NCI-H345 treated with DMSO at 0.1 percent for 48 hours (cell line): ENCODE measurements around the gene TBL1Y.
"Not testable (repeated sequence)": the region's sequence is repeated elsewhere in the genome, so short reads cannot be mapped to it uniquely, and the experiment has no call there.

Experiments used
- DNase-seq: peaks from one replicate; lab custom pipeline; 2025; ENCODE audit not compliant: unreplicated experiment; lab: John Stamatoyannopoulos, UW

Gene TBL1Y

DNA sequence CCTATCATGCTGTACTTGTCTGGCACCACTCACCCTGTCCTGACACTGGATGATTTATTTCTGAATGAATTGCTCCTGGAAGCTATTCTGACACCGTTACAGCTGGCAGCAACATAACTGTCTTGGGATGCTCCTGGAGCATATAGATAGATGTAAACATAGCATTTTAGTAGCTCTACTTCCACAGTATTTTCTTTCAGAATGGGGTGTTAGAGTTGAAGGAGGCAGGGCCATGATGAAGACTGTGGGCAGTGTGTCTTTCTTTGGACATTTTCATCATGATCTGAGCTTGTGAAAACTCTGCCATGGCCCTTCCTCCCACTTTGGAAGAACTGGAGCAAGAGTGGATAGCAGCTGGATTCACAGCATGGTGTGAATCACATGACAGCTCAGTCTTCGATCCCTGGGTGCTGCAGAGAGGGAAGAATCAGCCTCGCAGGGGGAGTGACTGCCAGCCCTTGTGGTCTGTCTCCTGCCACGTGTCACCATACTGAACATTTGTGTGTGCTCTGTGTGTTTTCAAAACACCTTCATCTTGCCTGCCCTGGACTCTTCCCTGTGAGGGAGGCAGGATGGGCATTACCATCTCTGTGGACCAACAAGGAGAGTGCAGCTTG, 61.9 kb downstream of the TBL1Y start:
- no peak for DNase-seq

DNA sequence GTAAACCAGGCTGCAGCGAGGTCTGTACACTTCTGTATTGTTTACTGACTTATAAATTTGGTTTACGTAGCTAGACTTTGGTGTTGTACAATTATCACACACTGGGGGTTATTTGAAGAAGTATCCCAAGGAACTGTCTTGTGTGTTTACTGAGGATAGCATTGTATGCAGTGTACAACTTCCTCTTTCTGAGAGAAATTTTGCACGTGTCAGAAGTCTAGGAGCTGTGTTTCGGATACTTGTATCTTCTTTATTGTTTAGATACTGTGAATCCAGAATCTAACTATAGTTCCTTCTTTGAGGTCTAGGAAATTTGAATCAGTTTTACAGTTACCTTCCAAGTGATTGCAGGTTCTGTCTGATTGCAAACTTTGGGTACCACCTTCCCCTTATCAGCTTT, 64.5 kb downstream of the TBL1Y start:
- no peak for DNase-seq

- no peak for DNase-seq
These were observed 67.3 kb downstream of the TBL1Y start for GRCh38 chrY:6977783-6978182.

DNA sequence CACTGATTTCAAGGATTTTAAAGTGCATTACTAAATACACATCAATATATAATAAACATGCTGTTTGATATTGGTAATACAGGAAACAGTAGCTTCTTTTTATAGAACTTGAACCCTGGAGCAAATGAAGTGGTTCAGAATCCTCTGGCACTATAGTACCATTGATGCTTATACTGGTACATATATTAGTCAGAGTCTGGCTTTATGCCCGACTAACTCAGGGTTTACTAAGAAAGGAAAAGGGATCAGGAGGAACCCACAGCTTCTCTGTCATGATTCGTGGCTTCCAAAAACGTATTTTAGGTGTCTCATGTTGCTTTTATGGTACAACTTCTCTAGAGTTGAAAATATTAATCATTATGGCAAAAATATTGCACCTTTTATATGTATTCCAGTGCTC, 72.7 kb downstream of the TBL1Y start:
- no peak for DNase-seq

DNA sequence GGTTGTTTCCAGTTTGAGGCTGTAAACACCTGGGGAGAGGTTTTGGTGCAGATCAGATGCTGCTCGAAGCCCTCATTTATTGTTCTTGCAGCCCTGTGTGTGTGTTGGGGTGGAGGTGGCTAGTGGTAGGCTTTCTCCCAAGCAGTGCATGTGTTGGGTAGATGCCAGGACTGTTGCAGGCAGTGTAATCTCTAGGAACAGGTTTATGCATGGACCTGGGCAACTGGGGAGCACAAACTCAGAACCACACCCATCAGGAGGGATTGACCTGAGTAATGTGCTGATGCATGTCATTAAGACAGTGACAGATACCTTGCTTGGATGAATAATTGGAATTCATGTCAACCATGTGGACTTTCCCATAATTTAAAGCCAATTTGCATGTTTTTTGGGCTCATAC, 77.3 kb downstream of the TBL1Y start:
- no peak for DNase-seq

DNA sequence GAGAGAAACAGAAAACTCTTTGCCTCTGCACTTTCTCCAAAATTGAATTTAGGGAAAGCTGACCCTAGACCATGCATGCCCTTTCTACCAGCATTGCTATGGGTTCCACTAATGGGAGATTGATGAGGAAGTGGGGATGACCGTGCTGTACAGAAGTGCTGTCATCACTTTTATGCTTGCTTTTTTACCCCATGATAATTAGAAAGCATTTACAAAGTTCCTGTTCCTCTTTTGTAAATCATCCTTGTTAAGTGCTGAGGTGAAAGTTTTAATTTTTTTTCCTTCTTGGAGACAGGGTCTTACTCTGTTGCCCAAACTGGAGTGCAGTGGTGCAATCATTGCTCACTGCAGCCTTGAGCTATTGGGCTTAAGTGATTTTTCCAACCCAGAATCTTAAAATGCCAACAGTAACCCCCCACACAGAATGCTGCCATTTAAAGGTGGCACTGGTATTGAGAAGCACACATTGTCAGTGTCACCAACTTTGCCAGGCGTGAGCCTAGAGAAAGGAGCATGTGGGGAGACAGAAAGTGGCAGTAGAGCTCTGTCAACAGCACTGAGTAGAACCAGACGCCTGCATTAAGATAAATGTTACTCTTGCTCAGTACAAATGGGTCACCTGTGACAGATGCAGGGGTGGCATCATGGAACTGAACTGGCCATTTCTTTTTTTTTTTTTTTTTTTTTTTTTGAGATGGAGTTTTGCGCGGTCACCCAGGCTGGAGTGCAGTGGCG, 79.6 kb downstream of the TBL1Y start:
- DNase-seq, result no peak

- DNase-seq, result no peak
These were observed 81.5 kb downstream of the TBL1Y start for GRCh38 chrY:6992041-6992440.

DNA sequence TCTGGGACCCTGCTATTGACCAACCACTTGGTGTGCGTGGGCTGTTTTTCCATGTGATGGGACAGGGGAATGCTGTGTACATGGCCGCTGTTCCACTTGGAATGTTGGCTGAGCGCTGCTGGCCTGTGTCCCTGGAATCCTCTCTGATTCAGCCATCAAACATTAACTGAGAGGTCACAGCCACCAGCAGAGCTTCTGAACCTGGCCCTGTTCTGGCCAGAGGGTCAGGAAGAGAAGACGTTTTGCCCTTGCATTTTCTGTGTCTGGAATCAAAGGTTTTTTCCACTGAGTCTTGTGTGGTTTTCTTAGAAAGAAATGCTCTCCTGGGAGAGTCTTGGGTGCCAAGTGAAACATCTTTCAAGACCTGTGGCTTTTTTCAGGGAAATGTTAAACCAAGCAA, 85.5 kb downstream of the TBL1Y start:
- DNase-seq, result no peak

DNA sequence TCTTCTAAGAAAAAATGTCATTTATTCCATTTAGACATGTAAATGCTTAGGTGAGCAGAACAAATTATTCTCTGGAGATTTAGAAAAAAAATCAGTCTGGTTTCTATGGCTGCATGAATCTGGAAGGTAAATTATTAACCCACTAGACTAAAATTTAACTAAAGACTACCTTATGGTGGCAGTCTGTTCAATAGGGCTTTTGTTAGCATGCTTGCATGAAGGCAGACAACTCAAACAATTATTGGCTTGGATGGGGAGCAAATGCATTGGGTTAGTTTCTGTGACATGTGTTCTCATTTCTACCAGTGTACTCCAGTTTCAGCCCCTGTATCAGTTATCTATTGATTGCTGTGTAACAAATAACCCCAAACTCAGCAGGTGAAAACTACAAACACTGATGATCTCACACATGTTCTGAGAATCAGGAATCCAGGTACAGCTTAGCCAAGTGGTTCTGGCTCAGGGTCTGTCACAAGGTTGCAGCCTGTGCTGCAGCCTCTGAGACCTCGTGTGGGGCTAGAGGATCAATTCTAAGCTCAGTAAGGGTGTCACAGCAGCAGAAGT, 87.1 kb downstream of the TBL1Y start:
- DNase-seq, result no peak

DNA sequence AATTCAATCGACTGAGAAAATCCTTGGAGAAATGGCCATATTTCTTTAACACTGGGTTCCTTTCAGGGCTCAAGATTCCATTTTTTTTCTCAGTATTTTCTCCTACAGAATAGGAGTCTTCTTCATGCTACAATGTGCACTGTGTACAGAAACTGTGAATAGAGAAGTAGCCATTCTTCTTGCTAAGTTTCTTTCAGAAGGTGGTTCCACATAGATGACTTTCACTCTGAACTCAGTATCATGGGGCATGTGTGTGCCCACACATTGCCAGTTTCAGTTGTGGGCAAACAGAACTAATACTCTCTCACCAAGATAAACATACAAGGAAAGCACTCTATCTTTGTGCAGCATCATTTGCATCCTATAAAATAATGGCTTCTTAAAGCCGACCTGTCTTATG, 89.4 kb downstream of the TBL1Y start:
- DNase-seq, result no peak

DNA sequence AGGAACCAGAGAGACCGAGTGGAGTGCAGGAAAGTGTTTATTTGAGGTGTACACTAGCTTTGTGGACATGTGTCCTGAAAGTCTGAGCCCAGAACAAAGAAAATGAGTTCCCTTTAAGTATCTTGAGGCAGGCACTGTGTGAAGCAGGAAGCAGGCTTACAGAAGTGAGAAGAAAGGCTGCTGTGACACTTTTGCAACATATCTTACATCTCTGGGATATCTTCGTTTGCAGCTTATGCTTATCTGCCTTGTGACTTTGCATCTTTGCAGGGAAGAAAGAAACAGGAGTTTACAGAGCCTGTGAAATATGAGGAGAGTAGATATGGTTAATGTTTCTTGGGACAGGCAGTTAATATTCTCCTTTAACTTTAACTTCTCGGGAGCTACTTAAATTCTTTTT, 92.1 kb downstream of the TBL1Y start:
- DNase-seq, result no peak

- DNase-seq, result no peak
These were observed 97.4 kb downstream of the TBL1Y start for GRCh38 chrY:7007911-7008310.

GRCh38 chrY:7008578-7009355, 98.3 kb downstream of the TBL1Y start:
- no peak for DNase-seq

- DNase-seq, result no peak
These were observed 102.6 kb downstream of the TBL1Y start for GRCh38 chrY:7013051-7013450.

DNA sequence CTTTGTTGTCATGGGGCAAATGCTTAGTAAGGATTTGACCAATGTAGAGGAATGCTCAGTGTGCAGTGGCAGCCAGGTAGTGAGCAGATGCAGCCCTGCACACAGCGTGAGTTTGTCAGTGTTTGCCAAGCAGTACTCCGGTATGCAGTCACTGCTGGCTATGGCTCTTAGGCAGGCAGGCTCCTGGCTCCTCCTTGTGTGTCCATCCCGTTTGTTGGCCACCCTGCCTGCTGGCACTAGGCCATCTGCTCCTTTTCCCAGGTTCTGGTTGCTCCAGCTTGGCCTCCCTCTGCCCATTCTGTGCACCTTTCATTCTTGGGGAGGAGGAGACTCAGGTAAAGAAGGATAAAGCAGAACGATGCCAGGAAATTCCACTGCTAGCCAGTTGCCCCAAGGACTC, 106.0 kb downstream of the TBL1Y start:
- DNase-seq, result no peak

- no peak for DNase-seq
These were observed 107.0 kb downstream of the TBL1Y start for GRCh38 chrY:7017244-7018080.

DNA sequence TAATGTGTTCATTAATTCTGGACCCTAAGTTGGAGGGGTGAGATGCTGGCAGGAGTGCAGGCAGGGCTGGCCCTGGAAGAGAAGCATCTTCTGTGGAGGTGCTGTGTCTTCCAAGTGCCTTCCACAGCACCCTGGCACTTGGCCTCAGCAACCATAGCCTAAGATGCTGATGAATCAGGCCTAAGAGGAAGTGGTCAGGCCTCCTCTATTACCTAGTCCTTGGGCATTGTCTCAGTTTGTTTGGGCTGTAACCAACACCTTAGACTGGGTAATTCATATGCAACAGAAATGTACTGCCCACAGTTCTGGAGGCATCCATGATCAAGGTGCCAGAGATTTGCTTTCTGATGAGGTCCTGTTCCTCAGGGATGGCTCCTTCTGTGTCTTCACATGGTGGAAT, 128.5 kb downstream of the TBL1Y start:
- no peak for DNase-seq

GRCh38 chrY:7040662-7041061, 130.2 kb downstream of the TBL1Y start:
- no peak for DNase-seq

DNA sequence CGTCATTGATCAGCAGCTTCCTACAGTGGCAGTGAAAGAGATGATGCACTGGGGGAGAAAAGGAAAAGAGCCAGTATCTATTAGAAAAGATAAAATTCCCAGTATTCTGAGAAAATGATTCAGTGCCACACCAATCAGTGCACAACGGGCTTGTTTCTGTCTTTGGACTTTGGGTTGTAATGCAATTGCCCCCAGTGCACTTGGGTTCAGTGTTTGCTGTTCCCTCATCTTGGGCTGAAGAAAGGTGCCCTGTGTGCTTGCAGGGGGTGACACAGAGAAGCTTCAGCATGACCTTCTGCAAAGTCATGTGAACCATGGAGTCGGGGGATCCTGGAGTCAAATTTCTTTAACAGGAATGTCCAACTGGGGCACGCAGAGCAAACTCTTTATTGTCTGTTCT, 131.5 kb downstream of the TBL1Y start:
- DNase-seq, result no peak

DNA sequence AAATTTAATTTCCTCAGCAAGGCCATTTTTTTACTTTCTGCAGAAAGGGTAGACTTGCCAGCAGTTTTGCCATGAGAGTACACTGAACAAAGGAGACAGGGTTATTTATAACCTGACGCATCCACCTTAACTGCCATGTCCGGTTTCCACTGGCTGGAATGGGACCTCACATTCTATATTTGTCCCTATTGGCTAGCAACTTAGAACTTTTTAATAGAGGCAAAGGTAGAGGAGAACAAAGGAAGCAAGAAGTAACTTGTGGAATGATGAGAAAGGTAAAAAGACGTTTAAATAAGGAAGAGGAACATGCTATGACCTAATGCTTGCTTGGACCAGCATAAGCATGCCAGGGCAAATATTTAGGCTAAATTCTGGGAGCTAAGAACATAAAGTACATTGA, 142.0 kb downstream of the TBL1Y start:
- DNase-seq, result not testable (repeated sequence)

DNA sequence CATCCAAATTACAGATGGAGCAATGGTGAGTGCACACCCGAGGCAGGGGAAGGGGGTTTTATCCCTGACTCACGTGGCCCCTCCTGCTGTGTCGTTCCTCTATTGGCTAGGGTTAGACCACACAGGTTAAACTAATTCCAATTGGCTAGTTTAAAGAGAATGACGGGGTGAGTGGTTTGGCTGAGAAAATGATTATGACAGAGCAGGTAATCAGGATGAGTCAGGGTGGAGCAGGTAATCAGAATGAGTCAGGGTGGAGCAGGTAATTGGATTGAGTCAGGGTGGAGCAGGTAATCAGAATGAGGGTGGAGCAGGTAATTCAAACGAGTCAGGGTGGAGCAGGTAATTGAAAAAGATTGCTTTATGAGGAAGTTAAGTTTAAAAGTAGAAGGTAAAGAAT, 146.4 kb downstream of the TBL1Y start:
- DNase-seq, result no peak
